ENCODE results near the gene CPZ.

Gene CPZ

DNA sequence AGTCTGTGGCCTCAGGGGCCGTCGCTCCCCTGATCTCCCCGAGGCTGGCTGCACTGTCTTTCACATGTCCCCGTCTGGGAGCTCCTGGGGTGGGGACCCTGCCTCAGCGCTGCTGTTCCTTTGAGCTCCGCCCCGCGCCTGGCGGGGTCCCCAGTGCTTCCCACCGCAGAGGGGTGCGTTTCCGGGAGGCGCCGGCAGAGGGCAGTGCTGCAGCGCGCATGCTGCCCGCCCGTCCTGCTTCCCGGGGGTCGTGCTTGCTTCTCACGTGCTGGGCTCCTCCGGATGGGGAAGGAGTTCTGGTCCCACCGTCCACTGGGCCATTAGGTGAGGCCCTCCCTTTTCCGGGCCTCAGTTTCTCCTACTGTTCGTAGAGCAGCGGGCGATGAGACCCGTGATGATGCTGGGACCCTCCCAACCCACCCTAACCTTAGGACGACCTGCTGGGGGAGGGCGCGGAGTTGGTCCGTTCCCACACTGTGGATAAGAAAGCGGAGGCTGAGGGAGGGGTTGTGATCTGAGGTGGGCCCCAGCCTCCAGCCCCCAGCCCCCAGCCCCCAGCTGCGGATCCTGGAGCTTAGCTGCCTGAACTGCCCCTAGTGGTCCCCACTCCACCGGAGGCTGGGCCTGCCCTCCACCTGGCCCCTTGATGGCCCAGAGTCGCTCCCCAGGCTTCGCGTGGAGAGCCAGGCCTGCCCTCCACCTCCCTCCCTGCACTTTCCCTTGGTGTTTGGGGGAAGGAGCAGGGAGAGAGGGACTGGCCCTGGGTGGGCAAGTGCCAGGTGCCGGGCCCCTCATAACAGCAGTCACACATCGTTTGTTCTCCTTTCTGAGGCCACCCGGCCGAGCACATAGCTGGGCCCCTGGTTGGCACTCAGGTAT, 15.3 kb downstream of the CPZ start:
- Histone ChIP-seq H2BK12ac (ENCODE audit: low read length) (no peak overlapping the region), H3K4me2 (ENCODE audit: low read length) (no peak overlapping the region), H3K4me1 (ENCODE audit: control insufficient read depth in 1 of 2, insufficient read depth in 2 of 2, low read length in 2 of 2) (no peaks in the 10 kb centered on the region), H3K18ac (ENCODE audit: low read length) (no peak overlapping the region), H3K4me3 (ENCODE audit: low read depth, low read length) (no peak overlapping the region), H2BK120ac (ENCODE audit: insufficient read depth, low read length, poor library complexity) (no peak overlapping the region), H2AK5ac (ENCODE audit: low read length) (no peak overlapping the region), H3K4ac (ENCODE audit: low read depth, low read length) (no peak overlapping the region), H4K8ac (ENCODE audit: low read depth, low read length) (no peak overlapping the region), H3K79me1 (ENCODE audit: low read length) (no peaks in the 10 kb centered on the region), H3K36me3 (ENCODE audit: control insufficient read depth in 1 of 2, insufficient read depth in 2 of 2, low read length in 2 of 2) (peaks cover 61 to 71% of the 10 kb centered on the region in 2 experiments), H4K91ac (ENCODE audit: low read depth, low read length) (no peak overlapping the region), H3K23ac (ENCODE audit: low read length) (no peak overlapping the region), H2BK5ac (ENCODE audit: low read depth, low read length, poor library complexity) (no peak overlapping the region), H3K9me3 (ENCODE audit: insufficient read depth, low read depth, low read length) (no peaks in the 10 kb centered on the region), H3K27ac (ENCODE audit: low read depth, low read length) (no peak overlapping the region), H3K9ac (ENCODE audit: low read length) (no peak overlapping the region), H2AFZ (ENCODE audit: insufficient read depth, low read length, poor library complexity) (no peak overlapping the region), H3K14ac (ENCODE audit: low read length) (no peak overlapping the region), H3K79me2 (ENCODE audit: control insufficient read depth, insufficient read depth, low read length, poor library complexity) (no peaks in the 10 kb centered on the region), H4K12ac (ENCODE audit: low read depth, low read length) (no peak overlapping the region), H3K27me3 (ENCODE audit: insufficient read depth, low read length) (no peaks in the 10 kb centered on the region)
- DNase-seq = peak in 1 of 2 donors; percentile 32
- no CpG with 5 or more reads among the region's 42 CpGs for WGBS (ENCODE audit: extremely low coverage, insufficient coverage, insufficient read length)

DNA sequence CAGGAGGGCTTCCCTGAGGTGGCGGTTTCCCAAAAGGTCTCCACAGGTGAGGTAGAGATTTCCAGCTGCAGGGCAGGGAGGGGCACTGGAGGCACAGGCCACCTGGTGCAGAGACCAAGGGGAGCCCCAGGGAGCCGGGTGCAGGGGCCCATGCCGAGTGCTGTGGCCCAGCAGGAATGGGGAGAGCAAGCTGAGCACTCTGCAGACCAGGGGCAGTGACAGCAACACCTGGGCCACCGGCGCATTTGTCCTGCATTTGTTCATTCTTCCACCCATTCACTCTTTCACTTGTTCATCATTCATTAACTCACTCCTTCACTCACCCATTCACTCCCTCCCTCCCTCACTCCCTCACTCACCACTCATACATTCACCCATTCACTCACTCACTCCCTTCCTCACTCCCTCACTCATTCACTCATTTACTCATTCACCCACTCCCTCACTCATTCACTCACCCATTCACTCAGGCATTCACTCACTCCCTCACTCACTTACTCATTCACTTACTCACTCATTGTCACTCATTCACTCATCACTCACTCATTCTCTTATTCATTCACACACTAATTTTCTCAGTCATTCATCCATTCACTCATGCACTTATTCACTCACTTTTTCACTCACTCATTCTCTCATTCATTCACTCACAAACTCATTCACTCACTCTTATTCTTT, 16.3 kb downstream of the CPZ start:
- Histone ChIP-seq H3K9ac (ENCODE audit: low read length) (no peak overlapping the region), H2BK5ac (ENCODE audit: low read depth, low read length, poor library complexity) (no peak overlapping the region), H4K91ac (ENCODE audit: low read depth, low read length) (no peak overlapping the region), H3K36me3 (ENCODE audit: control insufficient read depth in 1 of 2, insufficient read depth in 2 of 2, low read length in 2 of 2) (peaks cover 62 to 70% of the 10 kb centered on the region in 2 experiments), H2BK12ac (ENCODE audit: low read length) (no peak overlapping the region), H4K12ac (ENCODE audit: low read depth, low read length) (no peak overlapping the region), H3K27ac (ENCODE audit: low read depth, low read length) (no peak overlapping the region), H3K4me2 (ENCODE audit: low read length) (no peak overlapping the region), H2AK5ac (ENCODE audit: low read length) (no peak overlapping the region), H4K8ac (ENCODE audit: low read depth, low read length) (no peak overlapping the region), H3K18ac (ENCODE audit: low read length) (no peak overlapping the region), H3K23ac (ENCODE audit: low read length) (no peak overlapping the region), H3K79me1 (ENCODE audit: low read length) (no peaks in the 10 kb centered on the region), H3K14ac (ENCODE audit: low read length) (no peak overlapping the region), H3K4me1 (ENCODE audit: control insufficient read depth in 1 of 2, insufficient read depth in 2 of 2, low read length in 2 of 2) (no peaks in the 10 kb centered on the region), H3K4ac (ENCODE audit: low read depth, low read length) (no peak overlapping the region), H3K9me3 (ENCODE audit: insufficient read depth, low read depth, low read length) (no peaks in the 10 kb centered on the region), H3K4me3 (ENCODE audit: low read depth, low read length) (no peak overlapping the region), H3K79me2 (ENCODE audit: control insufficient read depth, insufficient read depth, low read length, poor library complexity) (no peaks in the 10 kb centered on the region), H2BK120ac (ENCODE audit: insufficient read depth, low read length, poor library complexity) (no peak overlapping the region), H2AFZ (ENCODE audit: insufficient read depth, low read length, poor library complexity) (no peak overlapping the region), H3K27me3 (ENCODE audit: insufficient read depth, low read length) (no peaks in the 10 kb centered on the region)
- no CpG with 5 or more reads among the region's 5 CpGs for WGBS (ENCODE audit: extremely low coverage, insufficient coverage, insufficient read length)
- DNase-seq = no peak

DNA sequence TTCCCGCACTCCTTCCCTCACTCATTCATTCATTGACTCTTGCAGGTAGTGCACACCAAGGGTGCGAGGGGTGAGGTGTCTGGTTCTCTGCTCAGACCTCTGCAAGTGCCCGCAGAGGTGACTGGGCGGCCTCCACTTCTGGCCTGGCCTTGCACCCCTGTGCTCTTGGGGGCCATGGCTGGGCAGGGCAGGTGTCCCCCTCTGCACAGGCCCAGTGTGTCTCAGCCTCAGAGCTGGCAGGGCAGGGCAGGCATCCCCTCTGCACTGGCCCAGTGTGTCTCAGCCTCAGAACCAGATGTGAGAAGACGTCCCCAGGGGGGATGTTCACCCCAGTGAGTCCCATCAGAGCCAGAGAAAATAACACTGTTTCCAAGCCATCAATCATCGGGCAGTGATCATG, 16.8 kb downstream of the CPZ start:
- H2AFZ ChIP-seq (ENCODE audit: insufficient read depth, low read length, poor library complexity) = no peak overlapping the region
- H3K23ac ChIP-seq (ENCODE audit: low read length) = no peak overlapping the region
- H3K9ac ChIP-seq (ENCODE audit: low read length) = no peak overlapping the region
- no peak overlapping the region for H4K91ac ChIP-seq (ENCODE audit: low read depth, low read length)
- H2BK120ac ChIP-seq (ENCODE audit: insufficient read depth, low read length, poor library complexity) = no peak overlapping the region
- H3K4me2 ChIP-seq (ENCODE audit: low read length) = no peak overlapping the region
- H3K27me3 ChIP-seq (ENCODE audit: insufficient read depth, low read length) = no peaks in the 10 kb centered on the region
- peaks cover 64 to 73% of the 10 kb centered on the region in 2 experiments for H3K36me3 ChIP-seq (ENCODE audit: control insufficient read depth in 1 of 2, insufficient read depth in 2 of 2, low read length in 2 of 2)
- H2BK5ac ChIP-seq (ENCODE audit: low read depth, low read length, poor library complexity) = no peak overlapping the region
- H2BK12ac ChIP-seq (ENCODE audit: low read length) = no peak overlapping the region
- no peak overlapping the region for H3K18ac ChIP-seq (ENCODE audit: low read length)
- no peak overlapping the region for H3K14ac ChIP-seq (ENCODE audit: low read length)
- H2AK5ac ChIP-seq (ENCODE audit: low read length) = no peak overlapping the region
- no peaks in the 10 kb centered on the region for H3K4me1 ChIP-seq (ENCODE audit: control insufficient read depth in 1 of 2, insufficient read depth in 2 of 2, low read length in 2 of 2)
- H3K9me3 ChIP-seq (ENCODE audit: insufficient read depth, low read depth, low read length) = no peaks in the 10 kb centered on the region
- H3K4ac ChIP-seq (ENCODE audit: low read depth, low read length) = no peak overlapping the region
- H3K27ac ChIP-seq (ENCODE audit: low read depth, low read length) = no peak overlapping the region
- no peak for DNase-seq
- H3K79me2 ChIP-seq (ENCODE audit: control insufficient read depth, insufficient read depth, low read length, poor library complexity) = no peaks in the 10 kb centered on the region
- WGBS (ENCODE audit: extremely low coverage, insufficient coverage, insufficient read length) = 100% methylated on average over 1 of the region's 6 CpGs
- no peak overlapping the region for H4K12ac ChIP-seq (ENCODE audit: low read depth, low read length)
- H3K79me1 ChIP-seq (ENCODE audit: low read length) = no peaks in the 10 kb centered on the region
- peak overlapping the region; percentile 29 for H3K4me3 ChIP-seq (ENCODE audit: low read depth, low read length)
- H4K8ac ChIP-seq (ENCODE audit: low read depth, low read length) = no peak overlapping the region

DNA sequence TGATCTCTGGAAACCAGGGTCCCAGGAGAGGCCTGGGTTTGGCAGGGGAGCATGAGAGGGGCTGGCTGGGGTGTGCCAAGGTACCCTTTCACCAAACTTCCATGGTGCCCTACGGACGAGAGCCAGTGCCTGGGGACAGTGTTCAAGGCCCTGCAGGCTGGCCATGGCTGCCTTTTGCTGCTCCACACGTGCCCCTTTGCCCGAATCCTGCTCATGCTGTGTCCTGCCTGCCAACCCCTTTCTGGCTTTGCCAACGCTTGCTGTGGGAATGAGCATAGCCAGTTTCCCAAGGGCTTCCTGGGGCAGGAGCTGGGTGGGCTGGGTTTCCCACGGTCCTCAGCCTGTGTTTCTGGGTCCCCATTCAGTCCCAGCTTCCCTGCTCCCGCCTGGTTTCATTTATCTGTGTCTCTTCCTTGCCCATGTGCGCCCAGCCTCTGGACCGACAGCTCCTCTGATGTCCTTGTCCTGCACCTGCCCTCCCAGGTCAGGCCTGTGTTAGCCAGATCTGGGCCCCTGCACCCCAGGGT, 17.3 kb downstream of the CPZ start:
- no peak overlapping the region for H4K12ac ChIP-seq (ENCODE audit: low read depth, low read length)
- H3K36me3 ChIP-seq (ENCODE audit: control insufficient read depth in 1 of 2, insufficient read depth in 2 of 2, low read length in 2 of 2) = peaks cover 67 to 75% of the 10 kb centered on the region in 2 experiments
- peaks cover 0 to 2% of the 10 kb centered on the region in 2 experiments for H3K4me1 ChIP-seq (ENCODE audit: control insufficient read depth in 1 of 2, insufficient read depth in 2 of 2, low read length in 2 of 2)
- H3K79me1 ChIP-seq (ENCODE audit: low read length) = no peaks in the 10 kb centered on the region
- H2BK120ac ChIP-seq (ENCODE audit: insufficient read depth, low read length, poor library complexity) = no peak overlapping the region
- H2BK5ac ChIP-seq (ENCODE audit: low read depth, low read length, poor library complexity) = no peak overlapping the region
- H4K91ac ChIP-seq (ENCODE audit: low read depth, low read length) = no peak overlapping the region
- WGBS (ENCODE audit: extremely low coverage, insufficient coverage, insufficient read length) = no CpG with 5 or more reads among the region's 9 CpGs
- no peak overlapping the region for H4K8ac ChIP-seq (ENCODE audit: low read depth, low read length)
- H3K4ac ChIP-seq (ENCODE audit: low read depth, low read length) = no peak overlapping the region
- H3K79me2 ChIP-seq (ENCODE audit: control insufficient read depth, insufficient read depth, low read length, poor library complexity) = no peaks in the 10 kb centered on the region
- H3K27me3 ChIP-seq (ENCODE audit: insufficient read depth, low read length) = no peaks in the 10 kb centered on the region
- no peak for DNase-seq
- H3K14ac ChIP-seq (ENCODE audit: low read length) = no peak overlapping the region
- H3K4me3 ChIP-seq (ENCODE audit: low read depth, low read length) = no peak overlapping the region
- no peak overlapping the region for H2AFZ ChIP-seq (ENCODE audit: insufficient read depth, low read length, poor library complexity)
- H3K27ac ChIP-seq (ENCODE audit: low read depth, low read length) = no peak overlapping the region
- H3K4me2 ChIP-seq (ENCODE audit: low read length) = no peak overlapping the region
- no peak overlapping the region for H2AK5ac ChIP-seq (ENCODE audit: low read length)
- no peaks in the 10 kb centered on the region for H3K9me3 ChIP-seq (ENCODE audit: insufficient read depth, low read depth, low read length)
- H3K23ac ChIP-seq (ENCODE audit: low read length) = no peak overlapping the region
- H2BK12ac ChIP-seq (ENCODE audit: low read length) = no peak overlapping the region
- no peak overlapping the region for H3K18ac ChIP-seq (ENCODE audit: low read length)
- no peak overlapping the region for H3K9ac ChIP-seq (ENCODE audit: low read length)

All from trophoblast cell (in vitro differentiated cells and primary cell).